ENCODE data around the gene MCMBP.
"Not testable (repeated sequence)": the region's sequence is repeated elsewhere in the genome, so short reads cannot be mapped to it uniquely, and the experiment has no call there.

MCMBP gene

GRCh38 chr10:119829429-119829828 is 43.2 kb downstream of the MCMBP start:
- no peak for DNase-seq (ENCODE audit: low read depth)

- DNase-seq (ENCODE audit: low read depth): no peak
Observed at GRCh38 chr10:119827430-119827829, 45.2 kb downstream of the MCMBP start.

GRCh38 chr10:119826771-119827170 is 45.9 kb downstream of the MCMBP start:
- DNase-seq (ENCODE audit: low read depth): no peak

GRCh38 chr10:119824299-119824698 is 48.3 kb downstream of the MCMBP start:
- DNase-seq (ENCODE audit: low read depth): no peak

- DNase-seq (ENCODE audit: low read depth): no peak
Observed at GRCh38 chr10:119821182-119821581, 51.5 kb downstream of the MCMBP start.

- DNase-seq (ENCODE audit: low read depth): no peak
Observed at GRCh38 chr10:119818889-119819270, 53.8 kb downstream of the MCMBP start.

- peak; percentile 2 for DNase-seq (ENCODE audit: low read depth)
Observed at GRCh38 chr10:119817991-119818888, 54.4 kb downstream of the MCMBP start.

GRCh38 chr10:119815671-119816070 is 57.0 kb downstream of the MCMBP start:
- no peak for DNase-seq (ENCODE audit: low read depth)

GRCh38 chr10:119812684-119813083 is 60.0 kb downstream of the MCMBP start:
- no peak for DNase-seq (ENCODE audit: low read depth)

GRCh38 chr10:119811122-119811521 is 61.5 kb downstream of the MCMBP start:
- DNase-seq (ENCODE audit: low read depth): no peak

GRCh38 chr10:119807960-119808697 is 64.5 kb downstream of the MCMBP start:
- DNase-seq (ENCODE audit: low read depth): no peak

- DNase-seq (ENCODE audit: low read depth): no peak
Observed at GRCh38 chr10:119806334-119807130, 66.1 kb downstream of the MCMBP start.

GRCh38 chr10:119805702-119806230 is 66.9 kb downstream of the MCMBP start:
- DNase-seq (ENCODE audit: low read depth): no peak

- no peak for DNase-seq (ENCODE audit: low read depth)
Observed at GRCh38 chr10:119803264-119803663, 69.4 kb downstream of the MCMBP start.

GRCh38 chr10:119801998-119802538 is 70.6 kb downstream of the MCMBP start:
- no peak for DNase-seq (ENCODE audit: low read depth)

GRCh38 chr10:119801176-119801575 is 71.5 kb downstream of the MCMBP start:
- DNase-seq (ENCODE audit: low read depth): no peak

GRCh38 chr10:119796039-119796438 is 76.6 kb downstream of the MCMBP start:
- DNase-seq (ENCODE audit: low read depth): no peak

GRCh38 chr10:119795101-119795500 is 77.5 kb downstream of the MCMBP start:
- DNase-seq (ENCODE audit: low read depth): not testable (repeated sequence)

GRCh38 chr10:119786117-119786769 is 86.4 kb downstream of the MCMBP start:
- DNase-seq (ENCODE audit: low read depth): no peak

GRCh38 chr10:119784340-119785067 is 88.1 kb downstream of the MCMBP start:
- no peak for DNase-seq (ENCODE audit: low read depth)

- no peak for DNase-seq (ENCODE audit: low read depth)
Observed at GRCh38 chr10:119783665-119784027, 89.0 kb downstream of the MCMBP start.

All from stimulated activated CD4-positive, alpha-beta T cell treated with anti-CD3 and anti-CD28 coated beads, Interleukin-2, amount 100 ng/mL, for 4 hours (primary cell).